H1 (cell line): ENCODE results near the gene PDE9A. TPM values are rescaled to one million over a fixed set of nuclear protein-coding genes. Genes with fewer than 3 reads are reported as not detected.

Experiments
- NRF1 ChIP-seq: IDR thresholded peaks from 2 replicates; pipeline ENCODE4 v1.6.1; 2011; ENCODE audit warnings: mild to moderate bottlenecking, low read depth, low read length, improper control_type of control experiment
- polyA plus RNA-seq, 7 experiments: library from polyadenylated mRNA; depleted of rRNA in 3 of 7; stranded (reverse) in 5 of 7; unstranded in 2 of 7; fragments of >200 nt in 5 of 7; fragments of 200-250 nt in 2 of 7; gene quantifications; 1 replicate in 5 of 7; 2 replicates in 1 of 7; 4 replicates in 1 of 7; pipeline versions ENCODE4 v1.2.1 to v1.2.3, GENCODE V29; 2011 to 2013; ENCODE audit warnings: missing spikeins in 2 of 7, mixed read lengths in 2 of 7
- total RNA-seq: library from RNA; stranded (reverse); fragmentation: NEBNext Ultra II Directional; extraction: Animal tissue kit (Norgen Biotek cat#: 25700); gene quantifications from 2 replicates; pipeline ENCODE4 v1.2.1, GENCODE V29; 2021
- TF ChIP-seq, protein P1 (sequence below): IDR thresholded peaks from 2 replicates; pipeline ENCODE4 v1.6.1; 2012; ENCODE audit warnings: low read length, inconsistent platforms

PDE9A gene
- total and polyA plus RNA-seq, 2 of the 8 experiments (the other 6 are each of a cell fraction or from before 2014, with no cell fraction given), result 39.2 to 45.9 TPM

DNA sequence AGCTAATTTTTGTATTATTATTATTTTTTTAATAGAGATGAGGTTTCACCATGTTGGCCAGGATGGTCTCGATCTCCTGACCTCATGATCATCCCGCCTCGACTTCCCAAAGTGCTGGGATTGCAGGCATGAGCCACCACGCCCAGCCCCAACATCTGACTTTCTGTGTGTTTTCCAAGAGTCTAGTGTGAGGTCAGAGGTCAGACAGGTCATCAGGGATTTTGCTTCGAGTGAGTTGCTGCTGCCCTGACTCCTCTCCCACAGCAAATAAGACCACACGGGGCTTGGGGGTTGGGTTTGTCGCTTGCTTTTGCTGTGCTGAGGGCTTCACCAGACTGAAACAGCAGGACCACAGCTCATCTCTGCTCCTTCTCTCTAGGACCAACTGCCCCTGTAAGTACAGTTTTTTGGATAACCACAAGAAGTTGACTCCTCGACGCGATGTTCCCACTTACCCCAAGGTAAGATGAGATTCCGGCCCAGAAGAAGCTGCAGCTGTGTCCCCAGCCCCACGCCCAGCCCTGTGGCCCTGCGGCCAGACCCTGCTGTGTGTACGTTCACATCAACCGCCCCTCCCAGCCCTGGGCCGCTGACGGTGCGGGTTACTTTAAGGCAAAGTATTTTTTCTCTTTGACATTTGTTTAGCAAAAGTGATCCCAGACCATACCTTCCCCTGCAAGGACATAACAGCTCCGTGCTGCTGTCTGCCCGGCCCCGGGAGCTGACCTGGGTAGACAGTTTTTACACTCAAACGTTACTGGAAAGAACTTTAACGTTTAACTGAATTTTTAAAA, 97.5 kb downstream of the PDE9A start (continued):
- TF ChIP-seq NRF1, result no peak
- TF ChIP-seq, protein P1, sequence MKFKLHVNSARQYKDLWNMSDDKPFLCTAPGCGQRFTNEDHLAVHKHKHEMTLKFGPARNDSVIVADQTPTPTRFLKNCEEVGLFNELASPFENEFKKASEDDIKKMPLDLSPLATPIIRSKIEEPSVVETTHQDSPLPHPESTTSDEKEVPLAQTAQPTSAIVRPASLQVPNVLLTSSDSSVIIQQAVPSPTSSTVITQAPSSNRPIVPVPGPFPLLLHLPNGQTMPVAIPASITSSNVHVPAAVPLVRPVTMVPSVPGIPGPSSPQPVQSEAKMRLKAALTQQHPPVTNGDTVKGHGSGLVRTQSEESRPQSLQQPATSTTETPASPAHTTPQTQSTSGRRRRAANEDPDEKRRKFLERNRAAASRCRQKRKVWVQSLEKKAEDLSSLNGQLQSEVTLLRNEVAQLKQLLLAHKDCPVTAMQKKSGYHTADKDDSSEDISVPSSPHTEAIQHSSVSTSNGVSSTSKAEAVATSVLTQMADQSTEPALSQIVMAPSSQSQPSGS, result no peak
